Endothelial cell of umbilical vein (primary cell): ENCODE data around the gene CYP2S1.

Experiments
- CTCF ChIP-seq, 2 donors: IDR thresholded peaks; 1 replicate in 1 of 2; 2 replicates in 1 of 2; pipeline ENCODE4 v1.5.1; 2011; ENCODE audit warnings: low read length in 2 of 2, mild to moderate bottlenecking in 2 of 2, moderate library complexity in 2 of 2, control low read depth in 1 of 2, inconsistent platforms in 1 of 2, low read depth in 1 of 2; ENCODE audit not compliant: insufficient read depth in 1 of 2; ENCODE audit errors: extremely low read depth in 1 of 2
- EZH2 ChIP-seq: IDR thresholded peaks from 2 replicates; pipeline ENCODE4 v1.6.1; 2012; ENCODE audit warnings: borderline replicate concordance, low read depth, mild to moderate bottlenecking, moderate library complexity, low read length, inconsistent platforms; ENCODE audit not compliant: severe bottlenecking
- FOS ChIP-seq: IDR thresholded peaks from 2 replicates; pipeline ENCODE4 v1.6.1; 2011; ENCODE audit warnings: mild to moderate bottlenecking, low read length, moderate library complexity, borderline replicate concordance; ENCODE audit not compliant: insufficient read depth
- GATA2 ChIP-seq: IDR thresholded peaks from 2 replicates; pipeline ENCODE4 v1.7.0; 2011; ENCODE audit warnings: low read depth, mild to moderate bottlenecking, moderate library complexity, mixed read lengths, low read length; ENCODE audit not compliant: insufficient read length, insufficient read depth
- JUN ChIP-seq: IDR thresholded peaks from 2 replicates; pipeline ENCODE4 v1.6.1; 2011; ENCODE audit warnings: borderline replicate concordance, low read depth; ENCODE audit not compliant: insufficient read length, insufficient read depth
- MAX ChIP-seq: IDR thresholded peaks from 2 replicates; pipeline ENCODE4 v1.6.1; 2011; ENCODE audit not compliant: insufficient read depth, insufficient read length
- MYC ChIP-seq: IDR thresholded peaks from one replicate; pipeline ENCODE4 v1.6.1; 2011; ENCODE audit warnings: mild to moderate bottlenecking, low read depth, low read length
- POLR2A ChIP-seq: IDR thresholded peaks from 2 replicates; pipeline ENCODE4 v1.6.1; 2012; ENCODE audit warnings: low read depth, mild to moderate bottlenecking, control low read depth, low read length
- POLR2AphosphoS5 ChIP-seq: IDR thresholded peaks from 2 replicates; pipeline ENCODE4 v1.6.1; 2012; ENCODE audit warnings: low read depth, mild to moderate bottlenecking, control low read depth, low read length, moderate library complexity; ENCODE audit not compliant: insufficient read depth

- TF ChIP-seq CTCF (IDR thresholded peaks at IDR 0.05; ENCODE audit: extremely low read depth in 1 of 2, insufficient read depth in 1 of 2, low read depth in 1 of 2, low read length in 2 of 2) (no peak), EZH2 (no peak), POLR2A (no peak), POLR2AphosphoS5 (no peak), MYC (no peak), MAX (no peak), JUN (no peak), FOS (no peak), GATA2 (no peak)
Observed at GRCh38 chr19:41198559-41198958, 5.5 kb downstream of the CYP2S1 start.
